Transverse colon (tissue), 3 donors: ENCODE results near the gene IL16.

ENCODE experiments used
- POLR2A ChIP-seq: fragments of 450-650 bp; IDR thresholded peaks from one replicate; pipeline ENCODE4 v1.6.1; 2016; ENCODE audit warnings: antibody characterized with exemption, mild to moderate bottlenecking, moderate library complexity
- TF ChIP-seq, protein P1 (sequence below), 5 experiments: fragments of 200-600 bp in 3 of 5; fragments of 450-650 bp in 2 of 5; sonication (generic) in 3 of 5; IDR thresholded peaks; 1 replicate in 2 of 5; 2 replicates in 3 of 5; pipeline ENCODE4 v1.5.1; 2016 to 2017; ENCODE audit warnings: antibody characterized with exemption in 5 of 5, inconsistent platforms in 3 of 5, mild to moderate bottlenecking in 2 of 5, moderate library complexity in 1 of 5

DNA sequence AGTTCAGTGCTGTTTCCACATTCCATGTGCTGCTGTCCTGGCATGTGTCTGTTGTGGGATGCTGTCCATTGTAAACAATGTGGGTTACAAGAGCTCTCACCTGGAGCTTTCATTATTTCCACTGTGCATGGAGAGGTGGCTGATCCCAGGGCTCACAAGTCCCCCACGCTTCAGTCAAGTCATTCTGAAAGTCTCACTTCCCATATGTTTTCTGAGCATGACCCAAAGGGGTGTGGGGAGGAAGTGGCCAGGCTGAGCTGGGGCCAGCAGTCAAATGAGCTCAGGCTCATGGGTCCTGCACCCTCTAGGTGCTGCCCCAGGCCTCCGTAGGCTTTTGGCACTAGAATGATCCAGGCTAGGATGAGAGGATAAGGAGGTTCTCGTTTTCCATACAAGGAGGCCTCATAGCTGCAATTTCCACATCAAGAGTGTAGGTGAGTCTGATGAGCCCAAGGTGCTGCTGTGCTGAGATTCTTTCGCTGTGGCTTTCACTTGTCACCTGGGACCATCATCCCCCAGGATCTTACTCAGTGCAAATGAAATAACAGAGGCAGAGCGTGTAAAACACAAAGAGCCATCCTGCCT lies 105.2 kb downstream of the IL16 start:
- TF ChIP-seq, protein P1, sequence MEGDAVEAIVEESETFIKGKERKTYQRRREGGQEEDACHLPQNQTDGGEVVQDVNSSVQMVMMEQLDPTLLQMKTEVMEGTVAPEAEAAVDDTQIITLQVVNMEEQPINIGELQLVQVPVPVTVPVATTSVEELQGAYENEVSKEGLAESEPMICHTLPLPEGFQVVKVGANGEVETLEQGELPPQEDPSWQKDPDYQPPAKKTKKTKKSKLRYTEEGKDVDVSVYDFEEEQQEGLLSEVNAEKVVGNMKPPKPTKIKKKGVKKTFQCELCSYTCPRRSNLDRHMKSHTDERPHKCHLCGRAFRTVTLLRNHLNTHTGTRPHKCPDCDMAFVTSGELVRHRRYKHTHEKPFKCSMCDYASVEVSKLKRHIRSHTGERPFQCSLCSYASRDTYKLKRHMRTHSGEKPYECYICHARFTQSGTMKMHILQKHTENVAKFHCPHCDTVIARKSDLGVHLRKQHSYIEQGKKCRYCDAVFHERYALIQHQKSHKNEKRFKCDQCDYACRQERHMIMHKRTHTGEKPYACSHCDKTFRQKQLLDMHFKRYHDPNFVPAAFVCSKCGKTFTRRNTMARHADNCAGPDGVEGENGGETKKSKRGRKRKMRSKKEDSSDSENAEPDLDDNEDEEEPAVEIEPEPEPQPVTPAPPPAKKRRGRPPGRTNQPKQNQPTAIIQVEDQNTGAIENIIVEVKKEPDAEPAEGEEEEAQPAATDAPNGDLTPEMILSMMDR (IDR thresholded peaks at IDR 0.05), result no peak
- no peak for TF ChIP-seq POLR2A
